Uterus (tissue), 2 donors: ENCODE results near the gene NPEPPS.

Experiments used
- CTCF ChIP-seq, 4 experiments: fragments of 200-600 bp in 2 of 4; fragments of 450-650 bp in 2 of 4; sonication (generic) in 2 of 4; IDR thresholded peaks; one replicate each; pipeline ENCODE4 v1.5.1; 2016 to 2019; ENCODE audit warnings: antibody characterized with exemption in 4 of 4, mild to moderate bottlenecking in 2 of 4, moderate library complexity in 1 of 4
- POLR2A ChIP-seq, 2 donors: fragments of 450-650 bp; IDR thresholded peaks; one replicate each; pipeline ENCODE4 v1.6.1; 2016; ENCODE audit warnings: antibody characterized with exemption in 2 of 2, mild to moderate bottlenecking in 1 of 2, moderate library complexity in 1 of 2

GRCh38 chr17:47640076-47640475, 109.2 kb downstream of the NPEPPS start:
- TF ChIP-seq CTCF (IDR thresholded peaks at IDR 0.05) = no peak
- TF ChIP-seq POLR2A (IDR thresholded peaks at IDR 0.05) = no peak
